HG02938 (cell line): ENCODE results near the gene TOPAZ1.
"Not testable (repeated sequence)": the region's sequence is repeated elsewhere in the genome, so short reads cannot be mapped to it uniquely, and the experiment has no call there.

ENCODE experiments used
- ATAC-seq: cut with Tn5 transposase; IDR thresholded peaks from one replicate; pipeline ENCODE4 v1.9.1; 2021; ENCODE audit warnings: mild to moderate bottlenecking, moderate library complexity; ENCODE audit not compliant: unreplicated experiment

Gene TOPAZ1

DNA sequence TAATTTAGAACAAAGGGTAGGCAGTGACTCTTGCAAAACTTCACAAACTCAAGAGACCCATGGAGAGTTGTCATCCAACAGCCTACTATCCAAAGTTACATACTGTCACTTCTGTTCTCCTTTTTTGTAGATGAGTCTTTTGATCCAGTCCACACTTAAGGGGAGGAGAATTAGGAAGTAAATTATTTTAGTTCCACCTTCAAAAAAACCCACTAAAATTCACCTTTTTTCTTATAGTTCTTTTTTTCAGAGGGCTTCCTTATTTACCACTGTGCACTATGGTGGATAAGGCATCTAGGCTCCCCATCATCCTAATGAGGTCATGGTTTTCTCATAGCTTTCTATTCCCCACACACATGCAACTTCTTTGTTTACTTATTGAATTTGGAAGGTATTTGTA, 88.3 kb downstream of the TOPAZ1 start:
- no peak for ATAC-seq

DNA sequence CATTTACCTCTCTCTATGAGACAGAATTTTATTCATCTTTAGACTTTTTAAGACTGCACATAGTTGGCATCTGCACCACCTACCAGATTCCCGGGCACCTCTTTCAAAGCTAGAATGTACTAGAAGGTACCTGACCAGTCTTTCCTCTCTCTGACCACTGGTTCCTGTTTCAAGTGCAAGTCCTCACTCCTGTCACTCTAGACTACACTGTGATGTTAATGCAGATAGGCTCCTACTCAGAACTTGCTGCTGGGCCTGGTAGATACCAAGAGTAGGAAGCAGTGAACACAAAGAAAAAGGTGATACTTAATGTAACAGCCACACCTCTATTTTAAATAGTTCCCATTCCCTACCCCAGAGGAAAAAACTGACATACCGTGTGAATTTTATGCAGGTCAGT, 88.8 kb downstream of the TOPAZ1 start:
- ATAC-seq, result no peak

DNA sequence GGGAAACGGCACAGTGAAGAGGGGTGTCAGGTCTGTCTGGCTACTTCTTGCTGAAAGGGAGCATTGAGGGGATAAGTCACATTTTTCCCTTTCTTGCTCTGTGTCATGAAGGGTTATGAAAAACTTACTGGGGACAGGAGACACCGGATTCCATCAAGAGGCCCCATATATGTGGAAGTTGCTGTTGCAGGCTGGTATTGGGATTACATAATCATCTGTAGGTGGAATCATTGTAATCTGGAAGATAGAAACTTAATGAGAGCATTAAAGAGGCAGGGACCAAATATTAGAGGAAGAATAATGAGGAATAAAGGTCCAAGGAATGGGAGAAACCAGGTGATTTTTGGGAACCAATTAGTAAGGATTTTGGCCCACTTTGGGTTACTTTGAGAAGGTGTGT, 92.6 kb downstream of the TOPAZ1 start:
- ATAC-seq, result no peak

DNA sequence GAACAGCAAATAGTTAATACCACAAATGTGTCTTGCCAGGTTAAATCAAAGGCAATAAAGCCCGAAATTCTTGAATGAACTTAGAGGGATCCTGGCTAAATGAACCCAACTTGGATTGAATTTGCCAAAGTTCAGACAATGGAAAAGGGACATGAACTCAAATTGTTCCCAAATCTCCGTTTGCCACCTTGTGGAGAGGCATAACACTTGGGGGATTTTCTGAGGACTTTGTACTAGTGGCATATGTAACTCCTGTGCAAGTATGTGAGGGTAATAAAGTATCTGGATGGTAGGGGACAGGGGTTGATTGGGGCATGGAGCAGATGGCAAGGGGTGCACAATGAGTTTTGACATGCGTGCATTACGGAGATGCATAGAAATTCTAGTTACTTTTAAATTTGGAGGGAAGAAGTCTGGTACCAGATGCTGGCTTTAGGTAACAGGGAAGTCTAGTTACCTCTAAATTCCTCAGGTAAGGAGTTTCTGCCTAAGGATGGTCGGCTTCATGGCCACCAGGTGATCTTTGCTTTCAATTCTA, 95.6 kb downstream of the TOPAZ1 start:
- no peak for ATAC-seq

DNA sequence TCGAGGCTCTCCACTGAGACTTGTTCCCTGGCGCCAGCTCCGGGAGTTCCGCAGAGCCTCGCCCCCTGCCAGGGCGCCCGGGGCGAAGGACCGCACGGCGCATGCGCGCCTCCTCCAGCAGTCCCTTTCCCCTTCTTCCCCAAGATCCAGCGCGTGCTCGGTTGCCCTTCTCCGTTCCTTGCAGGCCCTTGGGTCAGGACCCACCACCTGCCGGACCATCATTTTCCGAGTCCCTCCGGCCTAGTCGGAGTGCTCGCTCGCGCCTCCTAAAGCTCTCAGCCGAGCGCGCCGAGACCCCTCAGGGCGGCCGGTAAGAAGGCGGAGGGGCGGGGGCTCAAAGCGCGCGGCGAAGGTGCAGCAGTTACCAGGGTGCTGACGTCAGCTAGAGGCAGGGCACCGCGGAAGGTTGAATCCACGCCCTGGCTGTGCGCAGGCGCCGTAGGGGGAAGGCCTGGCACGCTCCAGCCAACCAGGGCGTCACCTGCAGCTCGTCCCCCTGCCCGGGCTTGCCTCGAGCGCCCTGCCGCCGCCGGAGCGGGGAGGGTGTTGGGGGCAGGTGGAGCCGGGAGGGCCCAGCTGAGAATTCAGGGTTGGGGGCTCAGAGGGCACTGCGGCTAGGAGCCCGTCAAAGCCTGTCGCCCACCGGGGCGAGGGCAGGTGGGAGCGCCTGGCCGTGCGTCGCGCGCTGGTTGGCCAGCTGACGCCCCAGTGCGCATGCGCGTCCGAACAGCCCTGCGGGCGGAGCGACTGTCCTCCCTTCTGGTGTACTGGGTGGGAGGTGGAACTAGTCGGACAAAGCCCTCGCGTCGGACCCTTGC, 96.5 kb downstream of the TOPAZ1 start, which contains the start of gene TCAIM:
Gene TCAIM (plus strand): TSS at position 757 of the 818 bp plus-strand sequence. CDS start 16,017 bp downstream, outside the sequence.
- ATAC-seq, result peak; percentile 85

DNA sequence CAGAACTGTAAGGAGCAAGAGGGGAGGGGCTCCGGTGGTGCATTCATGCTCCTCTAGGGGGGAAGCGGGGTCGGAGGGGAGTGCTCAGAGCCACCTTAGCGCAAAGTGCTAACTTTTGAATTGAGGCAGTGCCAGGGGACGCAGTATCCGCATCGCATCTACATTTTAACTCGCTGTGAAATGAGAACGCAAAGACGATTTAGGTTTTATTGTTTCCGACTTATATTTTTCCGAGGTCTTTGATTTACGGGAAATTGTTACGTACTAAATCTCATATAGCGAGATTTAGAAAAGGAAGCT, 97.1 kb downstream of the TOPAZ1 start:
- no peak for ATAC-seq

DNA sequence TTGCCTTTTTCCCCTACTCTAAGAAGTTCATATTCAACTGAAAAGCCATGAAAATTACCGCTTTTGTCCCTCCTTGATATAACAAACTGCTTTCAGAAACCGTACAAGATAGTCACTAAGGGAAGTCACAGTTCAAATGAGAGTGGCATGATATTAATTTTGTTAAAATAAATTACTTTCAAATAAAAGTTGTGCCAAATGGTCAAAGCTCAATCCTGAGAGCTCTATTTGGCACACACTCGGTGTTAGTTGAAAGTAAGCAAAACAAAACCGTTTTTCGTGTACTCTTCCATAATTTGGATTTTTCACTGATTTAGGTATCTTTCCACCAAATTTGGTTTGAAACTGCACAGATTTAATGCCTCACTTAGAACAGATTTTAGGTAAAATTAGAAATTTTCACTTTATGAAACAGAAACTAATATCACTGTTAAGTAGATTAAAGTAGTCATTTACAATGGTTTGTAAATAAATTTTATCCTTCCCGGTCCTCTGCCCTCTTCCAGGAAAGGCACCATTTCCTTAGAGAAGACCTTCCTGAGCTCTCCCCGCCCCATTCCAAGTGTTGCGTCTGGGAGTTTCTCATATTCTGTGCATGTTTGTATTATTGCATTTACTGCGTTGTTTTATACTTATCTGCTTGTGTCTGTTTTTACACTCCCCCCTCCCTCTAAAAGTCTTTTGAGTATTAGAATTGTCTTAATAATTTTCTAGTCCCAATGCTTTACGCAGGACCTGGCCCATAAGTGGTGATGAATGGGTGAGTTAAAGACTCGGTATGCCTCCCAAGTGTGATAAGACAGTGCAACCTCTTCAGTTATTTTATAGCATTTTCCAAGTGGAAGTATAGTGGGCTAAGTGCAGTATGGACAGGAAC, 97.7 kb downstream of the TOPAZ1 start:
- ATAC-seq, result no peak

DNA sequence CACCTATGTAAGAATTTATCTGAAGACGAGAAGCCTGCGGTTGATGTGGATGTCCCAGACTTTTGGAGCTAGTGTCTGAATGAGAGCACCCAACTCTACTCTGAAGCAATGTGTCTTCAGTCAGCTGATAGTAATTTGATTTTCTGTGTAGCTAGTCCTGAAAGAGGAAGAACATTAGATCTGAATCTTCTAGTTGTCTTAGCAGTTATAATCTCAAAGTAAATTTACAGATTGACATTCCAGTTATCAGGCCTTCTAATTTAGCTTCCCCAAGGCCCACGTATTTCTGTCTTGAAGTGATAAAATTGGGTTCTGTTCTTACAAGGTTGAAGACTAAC, 98.3 kb downstream of the TOPAZ1 start:
- ATAC-seq, result no peak

DNA sequence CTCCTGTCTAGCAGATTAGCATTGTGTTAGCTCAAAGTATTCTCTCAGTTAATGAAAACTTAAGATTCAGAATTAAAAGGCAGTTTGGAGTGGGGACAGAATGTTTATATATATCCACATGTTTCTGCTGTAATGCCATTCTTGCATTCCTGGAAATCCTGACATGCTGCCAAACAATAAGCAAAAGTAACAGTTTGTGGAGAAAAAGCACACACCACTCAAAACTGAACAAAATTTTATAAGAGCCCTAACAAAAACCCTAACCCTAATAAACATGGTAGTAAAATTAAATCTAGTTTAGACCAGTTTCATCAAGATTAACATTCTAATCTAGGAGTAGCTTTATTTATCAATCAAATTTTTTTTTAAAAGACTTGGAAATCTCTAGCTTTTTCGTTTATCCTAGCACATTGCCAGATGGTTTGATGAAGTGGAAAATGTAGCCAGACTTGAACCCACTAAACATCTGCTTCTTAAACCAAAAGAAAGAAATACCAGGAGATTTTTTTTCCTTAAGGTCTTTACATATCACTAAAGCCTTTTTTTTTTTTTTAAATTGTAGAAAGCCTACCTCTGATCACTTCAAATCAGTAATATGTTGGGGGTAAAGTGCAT, 100.6 kb downstream of the TOPAZ1 start:
- no peak for ATAC-seq

DNA sequence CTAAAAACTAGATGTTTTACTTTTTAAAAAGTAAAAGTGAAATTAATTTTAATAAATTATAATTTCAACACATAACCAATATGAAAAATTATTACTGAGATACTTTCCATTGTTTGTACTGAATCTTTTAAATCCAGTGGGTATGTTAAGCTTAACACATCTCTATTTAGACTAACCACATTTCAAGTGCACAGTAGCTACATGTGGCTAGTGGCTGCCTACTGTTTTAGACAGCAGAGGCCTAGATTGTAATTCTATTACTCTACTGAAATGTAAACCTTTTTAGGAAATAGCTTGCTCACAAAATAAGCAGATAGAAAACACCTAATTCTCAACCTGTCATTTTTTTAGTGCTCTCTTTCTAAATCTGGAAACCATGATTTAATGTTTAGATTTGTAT, 101.7 kb downstream of the TOPAZ1 start:
- no peak for ATAC-seq

DNA sequence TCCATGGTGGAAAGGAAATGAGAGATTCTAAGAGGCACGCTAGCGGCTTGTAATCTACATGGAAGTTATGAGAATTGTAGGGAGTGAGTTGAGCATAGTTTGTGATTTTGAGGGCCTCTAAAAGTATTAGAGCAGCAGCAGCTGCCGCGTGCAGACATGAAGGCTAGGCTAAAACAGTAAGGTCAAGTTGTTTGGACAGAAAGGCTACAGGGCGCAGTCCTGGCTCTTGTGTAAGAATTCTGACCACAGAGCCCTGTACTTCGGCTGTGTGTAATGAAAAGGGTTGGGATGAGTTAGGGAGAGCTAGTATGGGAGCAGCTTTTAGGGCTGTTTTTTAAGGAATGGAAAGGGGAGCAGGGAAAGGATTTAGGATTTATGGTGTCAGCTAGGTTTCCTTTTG, 104.9 kb downstream of the TOPAZ1 start:
- ATAC-seq, result not testable (repeated sequence)

DNA sequence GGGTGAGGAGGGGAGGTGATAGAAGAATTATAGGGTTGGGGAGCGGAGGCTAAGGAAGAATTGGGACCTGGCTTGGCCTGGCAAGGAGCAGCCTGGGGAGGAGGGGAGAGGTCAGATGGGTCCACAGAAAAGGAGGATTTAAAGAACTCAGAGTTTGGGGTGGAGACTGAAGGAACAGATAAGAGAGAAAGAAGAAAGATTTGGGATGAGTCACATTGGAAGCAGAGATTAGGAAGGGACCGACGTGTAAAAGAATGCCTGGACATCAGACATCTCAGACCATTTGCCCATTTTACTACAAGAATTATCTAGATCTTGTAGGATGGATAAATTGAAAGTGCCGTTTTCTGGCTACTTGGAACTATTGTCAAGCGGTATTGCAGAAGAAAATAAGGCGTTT, 107.3 kb downstream of the TOPAZ1 start:
- no peak for ATAC-seq

DNA sequence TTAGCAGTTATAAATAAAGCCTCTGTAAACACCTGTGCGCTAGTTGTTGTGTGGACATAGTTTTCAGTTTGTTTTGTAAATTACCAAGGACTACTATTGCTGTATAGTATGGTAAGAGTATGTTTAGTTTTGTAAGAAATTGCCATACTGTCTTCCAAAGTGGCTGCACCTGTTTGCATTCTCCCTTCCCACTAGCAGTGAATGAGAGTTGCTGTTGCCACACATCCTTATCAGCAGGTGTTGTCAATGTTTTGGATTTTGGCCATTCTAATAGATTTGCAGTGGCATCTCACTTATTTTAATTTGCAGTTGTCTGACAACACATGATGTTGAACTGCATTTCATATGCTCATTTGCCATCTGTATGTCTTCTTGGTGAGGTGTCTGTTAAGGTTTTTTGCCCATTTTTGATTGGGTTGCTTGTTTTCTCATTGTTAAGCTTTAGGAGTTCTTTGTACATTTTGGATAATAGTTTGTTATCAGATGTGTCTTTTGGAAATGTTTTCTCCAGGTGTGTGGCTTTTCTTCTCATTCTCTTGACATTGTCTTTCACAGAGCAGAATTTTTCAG, 111.8 kb downstream of the TOPAZ1 start:
- no peak for ATAC-seq

DNA sequence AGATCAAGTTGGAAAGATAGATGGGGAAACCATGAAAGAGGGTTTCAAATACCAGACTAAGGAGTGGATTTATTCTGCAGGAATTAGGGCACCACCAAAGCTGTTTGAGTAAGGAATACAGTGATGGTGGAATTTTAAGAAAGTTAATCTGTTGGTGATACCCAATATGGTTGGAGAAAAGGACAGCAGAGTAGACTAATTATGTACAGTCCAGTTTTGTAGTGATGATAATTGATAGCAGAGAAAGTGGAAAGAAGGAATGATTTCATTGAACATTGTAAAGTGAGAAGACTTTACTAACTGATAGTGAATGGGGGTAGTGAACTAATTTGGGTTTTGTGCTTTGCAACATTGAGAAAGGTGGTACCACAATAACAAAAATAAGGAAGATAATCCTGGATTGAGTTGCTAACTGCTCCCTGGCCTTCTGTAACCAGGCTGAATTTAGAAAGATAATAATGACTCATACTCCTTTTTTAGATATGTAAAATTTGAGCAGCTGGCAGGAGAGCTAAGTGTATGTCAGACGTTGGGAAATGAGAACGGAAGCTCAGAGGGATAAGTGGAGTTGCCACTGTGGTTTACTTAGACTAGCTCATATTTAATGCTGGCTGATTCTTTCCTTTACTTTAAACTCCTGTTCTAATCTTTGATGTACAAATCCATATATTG, 113.8 kb downstream of the TOPAZ1 start:
- ATAC-seq, result no peak

DNA sequence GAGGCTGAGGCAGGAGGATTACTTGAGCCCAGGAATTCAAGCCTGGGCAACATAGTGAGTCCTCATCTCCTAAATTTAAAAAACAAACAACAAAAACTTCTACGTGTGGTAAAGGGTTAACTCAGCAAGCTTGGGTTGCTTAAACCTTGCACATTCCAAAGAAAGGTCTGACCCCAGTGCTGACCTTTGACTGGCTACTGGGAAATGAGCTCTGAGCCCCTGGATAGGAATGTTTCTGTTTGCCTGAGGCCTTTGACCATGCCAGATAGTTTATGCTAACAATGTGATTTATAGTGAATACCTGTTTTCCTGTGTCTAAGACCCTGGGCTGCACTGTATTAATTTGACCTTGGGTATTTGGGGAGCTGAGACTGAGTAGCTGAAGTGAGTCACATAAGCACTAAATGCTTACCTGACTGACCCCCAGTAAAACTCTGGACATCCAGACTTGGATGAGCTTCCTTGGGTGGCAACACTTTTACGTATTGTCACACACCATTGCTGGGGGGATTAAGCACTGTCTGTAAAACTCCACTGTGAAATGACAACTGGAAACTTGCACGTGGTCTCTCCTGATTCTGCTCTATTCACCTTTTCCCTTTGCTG, 117.6 kb downstream of the TOPAZ1 start:
- ATAC-seq, result no peak

DNA sequence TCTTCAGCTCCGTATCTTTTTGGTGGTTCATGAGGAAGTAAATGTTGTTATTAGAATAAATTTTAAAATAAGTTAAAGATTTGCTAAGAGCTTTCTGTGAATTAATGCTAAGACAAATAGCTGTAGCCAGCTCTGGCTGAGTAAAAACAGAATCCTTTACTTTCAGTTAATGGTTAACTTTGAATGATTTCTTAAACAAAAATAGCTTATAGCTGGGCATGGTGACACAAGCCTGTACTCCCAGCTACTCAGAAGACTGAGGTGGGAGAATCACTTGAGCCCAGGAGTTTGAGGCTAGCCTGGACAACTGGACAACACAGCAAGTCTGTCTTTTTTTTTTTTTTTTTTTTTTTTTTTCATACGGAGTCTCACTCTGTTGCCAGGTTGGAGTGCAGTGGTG, 121.9 kb downstream of the TOPAZ1 start:
- ATAC-seq, result no peak

DNA sequence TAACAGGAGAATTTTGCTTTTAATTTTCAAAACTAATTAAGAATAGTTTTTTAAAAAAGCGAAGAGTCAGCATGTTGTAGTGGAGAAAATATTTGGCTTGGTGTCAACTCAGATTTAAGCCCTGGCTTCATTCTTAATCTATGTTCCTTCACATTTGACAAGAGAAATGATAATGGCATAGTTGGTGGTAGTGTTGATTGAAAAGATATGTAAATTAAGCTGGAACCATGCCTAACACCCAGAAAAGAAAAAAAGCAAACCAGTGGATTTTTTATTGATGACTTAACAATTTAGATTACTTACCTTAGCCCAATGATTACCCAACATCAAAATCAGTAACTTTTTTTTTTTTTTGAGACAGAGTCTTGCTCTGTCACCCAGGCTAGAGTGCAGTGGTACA, 124.3 kb downstream of the TOPAZ1 start:
- ATAC-seq, result no peak

DNA sequence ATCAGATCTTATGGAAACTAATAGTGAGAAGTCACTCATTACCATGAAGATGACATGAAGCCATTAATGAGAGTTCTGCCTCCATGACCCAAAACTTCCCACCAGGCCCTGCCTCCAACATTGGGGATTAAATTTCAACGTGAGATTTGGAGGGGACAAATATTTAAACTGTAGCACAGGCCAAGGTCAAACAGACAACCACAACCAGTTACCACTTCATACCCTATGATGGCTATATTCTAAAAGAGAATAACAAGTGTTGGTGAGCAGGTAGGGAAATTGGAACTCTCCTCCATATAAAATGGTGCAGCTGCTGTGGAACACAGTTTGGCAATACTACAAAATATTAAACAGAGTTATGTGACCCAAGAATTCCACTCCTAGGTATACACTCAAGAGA, 133.8 kb downstream of the TOPAZ1 start:
- ATAC-seq, result no peak
